ENCODE measurements around the gene CEACAM4.
A peak's percentile ranks its signal among the peaks of the same experiment; 100 is the strongest.
"Not testable (repeated sequence)": the region's sequence is repeated elsewhere in the genome, so short reads cannot be mapped to it uniquely, and the experiment has no call there.

Gene CEACAM4

GRCh38 chr19:41626877-41627276 is at the start of gene CEACAM4:
TSS of gene CEACAM4 (minus strand) at chr19:41627074. CDS start at chr19:41626963, 111 bp downstream.
- DNase-seq (ENCODE audit: low read depth in 2 of 2) = no peak

- no peak for DNase-seq (ENCODE audit: low read depth in 2 of 2)
These were observed 44.6 kb upstream of the CEACAM4 start for GRCh38 chr19:41671486-41671885.

GRCh38 chr19:41670755-41671154 is 43.9 kb upstream of the CEACAM4 start:
- DNase-seq (ENCODE audit: low read depth in 2 of 2) = no peak

- DNase-seq (ENCODE audit: low read depth in 2 of 2) = no peak
These were observed 41.4 kb upstream of the CEACAM4 start for GRCh38 chr19:41668315-41668714.

GRCh38 chr19:41666075-41666474 is 39.2 kb upstream of the CEACAM4 start:
- DNase-seq (ENCODE audit: low read depth in 2 of 2) = no peak

DNA sequence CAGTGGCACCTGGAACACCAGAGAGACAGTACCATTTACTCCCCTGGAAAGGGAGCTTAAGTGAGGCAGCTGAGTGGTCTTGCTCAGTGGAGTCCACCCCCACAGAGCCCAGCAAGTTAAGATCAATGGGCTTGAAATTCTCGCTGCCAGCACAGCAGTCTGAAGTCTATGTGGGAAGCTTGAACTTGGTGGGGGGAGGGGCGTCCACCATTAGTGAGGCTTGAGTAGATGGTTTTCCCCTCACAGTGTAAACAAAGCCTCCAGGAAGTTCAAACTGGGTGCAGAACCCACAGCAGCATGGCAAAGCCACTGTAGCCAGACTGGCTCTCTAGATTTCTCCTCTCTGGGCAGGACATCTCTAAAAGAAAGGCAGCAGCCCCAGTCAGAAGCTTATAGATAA is 30.3 kb upstream of the CEACAM4 start:
- no peak for DNase-seq (ENCODE audit: low read depth in 2 of 2)

DNA sequence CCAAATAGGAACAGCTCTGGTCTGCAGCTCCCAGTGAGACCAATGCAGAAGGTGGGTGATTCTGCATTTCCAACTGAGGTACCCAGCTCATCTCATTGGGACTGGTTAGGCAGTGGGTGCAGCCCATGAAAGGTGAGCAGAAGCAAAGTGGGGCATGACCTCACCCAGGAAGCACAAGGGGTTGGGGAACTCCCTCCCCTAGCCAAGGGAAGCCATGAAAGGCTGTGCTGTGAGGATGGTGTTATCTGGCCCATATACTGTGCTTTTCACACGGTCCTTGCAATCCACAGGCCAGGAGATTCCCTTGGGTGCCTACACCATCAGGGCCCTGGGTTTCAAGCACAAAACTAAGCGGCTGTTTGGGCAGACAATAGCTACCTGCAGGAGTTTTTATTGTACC is 29.9 kb upstream of the CEACAM4 start:
- DNase-seq (ENCODE audit: low read depth in 2 of 2) = not testable (repeated sequence)

DNA sequence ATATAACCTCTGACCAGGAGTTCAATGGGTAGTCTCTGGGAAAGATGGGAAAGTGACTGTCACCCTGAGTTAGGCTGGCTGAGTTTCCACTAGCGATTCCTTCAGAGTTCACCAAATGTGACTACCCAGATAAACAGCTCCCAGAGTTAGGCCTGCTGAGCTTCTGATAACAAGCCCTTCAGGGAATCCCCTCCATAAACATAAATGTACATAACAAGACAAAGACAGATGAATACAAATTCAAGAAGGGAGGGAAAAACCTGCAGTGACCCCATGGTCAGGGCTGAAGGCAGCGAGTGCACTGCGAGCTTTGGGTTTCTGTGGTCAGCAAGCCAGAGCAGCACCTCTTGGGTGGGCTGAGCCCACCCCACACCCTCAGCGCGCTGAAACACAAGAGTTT is 25.4 kb upstream of the CEACAM4 start:
- DNase-seq (ENCODE audit: low read depth in 2 of 2) = no peak

- no peak for DNase-seq (ENCODE audit: low read depth in 2 of 2)
These were observed 23.0 kb upstream of the CEACAM4 start for GRCh38 chr19:41649827-41650226.

DNA sequence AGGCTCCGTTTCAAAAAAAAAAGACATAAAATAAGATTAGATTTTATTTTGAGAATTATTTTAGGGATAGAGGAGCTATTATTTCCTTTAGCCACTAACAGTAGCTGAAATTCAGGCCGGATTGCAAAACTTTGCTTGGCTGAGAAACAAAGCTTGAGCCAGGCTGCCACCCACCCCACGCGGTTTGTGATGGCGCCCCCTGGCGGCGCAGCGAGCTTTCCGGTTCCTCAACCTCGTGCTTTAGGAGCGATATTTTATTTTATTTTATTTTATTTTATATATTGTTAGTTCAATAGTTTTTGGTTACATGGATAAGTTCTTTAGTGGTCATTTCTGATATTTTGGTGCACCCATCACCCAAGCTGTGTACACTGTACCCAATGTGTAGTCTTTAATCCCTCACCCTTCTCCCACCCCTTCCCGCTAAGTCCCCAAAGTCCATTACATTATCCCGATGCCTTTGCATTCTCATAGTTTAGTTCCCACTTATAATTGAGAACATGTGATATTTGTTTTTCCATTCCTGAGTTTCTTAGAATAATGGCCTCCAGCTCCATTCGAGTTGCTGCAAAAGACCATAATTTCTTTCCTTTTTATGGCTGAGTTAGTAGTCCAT is 19.8 kb upstream of the CEACAM4 start:
- DNase-seq (ENCODE audit: low read depth in 2 of 2) = peak; percentile 55 to 74

- DNase-seq (ENCODE audit: low read depth in 2 of 2) = peak; percentile 59 to 62
These were observed 15.1 kb upstream of the CEACAM4 start for GRCh38 chr19:41641879-41642485.

GRCh38 chr19:41638641-41639081 is 11.8 kb upstream of the CEACAM4 start:
- DNase-seq (ENCODE audit: low read depth in 2 of 2) = no peak

GRCh38 chr19:41637484-41637883 is 10.6 kb upstream of the CEACAM4 start:
- no peak for DNase-seq (ENCODE audit: low read depth in 2 of 2)

DNA sequence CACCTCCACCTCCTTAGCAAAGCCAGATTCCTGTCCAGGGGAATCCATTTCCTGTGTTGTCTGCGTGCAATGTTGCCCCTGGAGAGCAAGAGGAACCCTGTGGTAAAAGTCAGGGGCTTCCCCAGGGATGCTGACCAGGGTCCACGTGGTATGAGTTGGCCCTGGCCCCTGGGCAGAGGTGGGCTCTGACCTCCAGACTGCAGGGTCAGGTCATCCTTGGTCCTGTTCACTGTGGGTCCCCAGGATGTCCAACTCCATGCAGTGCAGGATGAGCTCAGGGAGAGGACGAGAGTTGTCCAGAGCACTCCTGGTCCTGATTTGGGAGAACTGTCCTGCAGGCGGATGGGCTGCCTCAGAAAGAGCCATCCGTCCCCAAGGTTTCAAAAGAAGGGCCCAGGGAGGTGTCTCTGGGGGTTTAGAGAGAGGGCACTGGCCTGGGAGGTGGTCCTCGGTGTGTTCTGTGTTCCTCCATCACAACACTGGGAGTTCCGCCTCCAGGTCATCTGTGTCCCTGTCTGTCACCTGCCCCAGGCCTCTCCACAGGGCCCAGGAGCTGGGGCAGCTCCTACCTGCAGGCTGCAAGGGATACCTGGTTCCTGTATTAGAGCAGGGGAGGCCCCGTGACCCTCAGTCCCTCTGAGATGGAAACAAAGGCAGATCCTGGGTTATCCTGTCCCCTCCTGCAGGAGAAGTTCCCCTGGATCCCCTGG is 1.2 kb upstream of the CEACAM4 start:
- no peak for DNase-seq (ENCODE audit: low read depth in 2 of 2)

GRCh38 chr19:41626278-41626677 is 596 bp downstream of the CEACAM4 start:
- no peak for DNase-seq (ENCODE audit: low read depth in 2 of 2)

GRCh38 chr19:41624937-41625336 is 1.9 kb downstream of the CEACAM4 start:
- no peak for DNase-seq (ENCODE audit: low read depth in 2 of 2)

- DNase-seq (ENCODE audit: low read depth in 2 of 2) = no peak
These were observed 2.4 kb downstream of the CEACAM4 start for GRCh38 chr19:41624515-41624914.

- DNase-seq (ENCODE audit: low read depth in 2 of 2) = no peak
These were observed 3.5 kb downstream of the CEACAM4 start for GRCh38 chr19:41623360-41623759.

DNA sequence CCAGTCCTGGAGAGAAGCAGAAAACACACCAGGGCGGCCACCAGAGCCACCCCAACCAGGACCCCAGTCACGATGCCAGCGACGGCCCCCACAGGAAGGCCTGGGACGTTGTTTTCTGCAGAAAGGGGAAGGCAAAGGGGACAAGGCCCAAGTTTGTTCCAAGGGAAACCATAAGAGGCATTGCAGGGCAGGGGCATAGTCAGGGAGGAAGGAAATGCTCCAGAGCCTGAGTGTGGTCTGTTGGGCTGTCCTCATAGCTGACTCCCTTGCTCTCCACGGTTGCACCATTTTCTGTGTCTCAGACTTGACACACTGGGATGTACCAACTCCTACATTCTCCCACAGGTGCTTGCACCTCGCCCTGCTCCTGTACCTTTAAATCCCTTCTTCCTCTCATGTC is 5.2 kb downstream of the CEACAM4 start:
- DNase-seq (ENCODE audit: low read depth in 2 of 2) = no peak

DNA sequence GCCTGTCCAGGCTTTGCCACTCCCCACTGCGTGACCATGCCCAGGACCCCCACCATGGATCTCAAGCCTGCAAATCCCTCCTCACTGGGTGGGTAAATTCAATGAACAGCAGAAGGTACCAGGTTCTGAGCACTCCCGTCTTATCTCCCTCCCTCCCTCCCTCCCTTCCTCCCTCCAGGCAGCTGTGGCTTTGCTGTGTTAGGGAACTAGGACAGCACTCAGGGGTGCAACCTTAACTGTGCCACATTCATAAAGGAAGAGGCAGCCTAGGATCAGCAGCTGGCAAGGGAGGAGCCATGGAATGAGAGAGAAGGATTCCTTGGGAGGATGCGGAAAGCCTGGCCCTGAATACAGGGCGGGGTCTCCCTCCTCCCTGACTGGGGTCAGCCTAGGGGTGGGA is 5.6 kb downstream of the CEACAM4 start:
- DNase-seq (ENCODE audit: low read depth in 2 of 2) = no peak

GRCh38 chr19:41620171-41620570 is 6.7 kb downstream of the CEACAM4 start:
- DNase-seq (ENCODE audit: low read depth in 2 of 2) = no peak

- no peak for DNase-seq (ENCODE audit: low read depth in 2 of 2)
These were observed 7.8 kb downstream of the CEACAM4 start for GRCh38 chr19:41619018-41619556.
